T-helper 1 cell treated with Interleukin-12 subunit alpha and Interleukin-12 subunit beta and Interleukin-4 antibody, amounts not matched to agents 30 μg/mL and 1 μg/mL, for 36 hours (primary cell): ENCODE results near the gene CDA.

ENCODE experiments used
- H3K27ac Mint-ChIP-seq: one replicate; pipeline ENCODE4 v1.8.0; 2021; ENCODE audit warnings: mild to moderate bottlenecking, mixed read lengths
- H3K27me3 Mint-ChIP-seq: one replicate; pipeline ENCODE4 v1.8.0; 2021; ENCODE audit warnings: low read depth, mixed read lengths
- H3K36me3 Mint-ChIP-seq: one replicate; pipeline ENCODE4 v1.8.0; 2021; ENCODE audit warnings: low read depth, mixed read lengths
- H3K4me1 Mint-ChIP-seq: one replicate; pipeline ENCODE4 v1.8.0; 2021; ENCODE audit warnings: low read depth, mixed read lengths
- H3K4me3 Mint-ChIP-seq: one replicate; pipeline ENCODE4 v1.8.0; 2021; ENCODE audit warnings: mild to moderate bottlenecking, moderate library complexity, mixed read lengths
- H3K9me3 Mint-ChIP-seq: one replicate; pipeline ENCODE4 v1.8.0; 2021; ENCODE audit warnings: mixed read lengths

The CDA gene

GRCh38 chr1:20574686-20575540, 14.0 kb upstream of the CDA start:
- H3K4me1 Mint-ChIP-seq = peaks cover 10% of the 10 kb centered on the region
- peaks cover 14% of the 10 kb centered on the region for H3K27me3 Mint-ChIP-seq
- H3K4me3 Mint-ChIP-seq = no peak overlapping the region
- no peak overlapping the region for H3K27ac Mint-ChIP-seq
- no peaks in the 10 kb centered on the region for H3K9me3 Mint-ChIP-seq
- H3K36me3 Mint-ChIP-seq = no peaks in the 10 kb centered on the region

DNA sequence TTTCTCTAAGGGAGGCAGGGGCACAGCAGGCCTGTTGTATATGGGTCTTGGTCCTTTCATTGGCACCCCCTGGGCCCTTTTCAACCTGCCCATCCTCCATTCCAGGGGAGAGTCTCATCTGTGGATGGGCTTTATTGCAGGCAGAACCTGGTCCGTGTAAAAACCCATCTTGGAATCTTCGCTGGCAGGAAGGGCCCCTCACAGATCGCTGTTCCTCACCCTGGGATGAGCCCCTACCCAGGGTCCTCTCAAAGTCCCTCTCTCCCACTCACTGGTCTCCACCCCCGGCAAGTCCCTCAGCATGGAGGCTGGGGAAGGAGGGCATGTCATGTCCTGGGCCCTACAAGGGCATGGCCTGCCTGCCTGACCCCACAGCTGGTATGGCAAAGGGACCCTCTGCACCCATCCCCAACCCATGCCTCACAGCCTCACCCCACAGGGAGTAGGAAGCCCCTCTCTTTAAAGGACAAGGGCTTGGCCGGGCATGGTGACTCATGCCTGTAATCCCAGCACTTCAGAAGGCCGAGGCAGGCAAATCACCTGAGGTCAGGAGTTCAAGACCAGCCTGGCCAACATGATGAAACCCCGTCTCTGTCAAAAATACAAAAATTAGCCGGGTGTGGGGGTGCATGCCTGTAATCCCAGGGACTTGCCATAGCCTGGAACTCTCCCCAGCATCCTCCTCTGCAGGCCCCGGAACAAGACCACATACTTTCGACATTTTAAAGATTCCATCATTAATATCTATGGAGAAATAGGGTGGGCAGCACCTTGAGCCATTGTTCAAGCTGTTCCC, 13.2 kb upstream of the CDA start:
- H3K36me3 Mint-ChIP-seq = no peaks in the 10 kb centered on the region
- no peak overlapping the region for H3K27ac Mint-ChIP-seq
- H3K27me3 Mint-ChIP-seq = peaks cover 14% of the 10 kb centered on the region
- no peaks in the 10 kb centered on the region for H3K9me3 Mint-ChIP-seq
- no peak overlapping the region for H3K4me3 Mint-ChIP-seq
- peaks cover 10% of the 10 kb centered on the region for H3K4me1 Mint-ChIP-seq

GRCh38 chr1:20578062-20578461, 10.8 kb upstream of the CDA start:
- no peaks in the 10 kb centered on the region for H3K36me3 Mint-ChIP-seq

DNA sequence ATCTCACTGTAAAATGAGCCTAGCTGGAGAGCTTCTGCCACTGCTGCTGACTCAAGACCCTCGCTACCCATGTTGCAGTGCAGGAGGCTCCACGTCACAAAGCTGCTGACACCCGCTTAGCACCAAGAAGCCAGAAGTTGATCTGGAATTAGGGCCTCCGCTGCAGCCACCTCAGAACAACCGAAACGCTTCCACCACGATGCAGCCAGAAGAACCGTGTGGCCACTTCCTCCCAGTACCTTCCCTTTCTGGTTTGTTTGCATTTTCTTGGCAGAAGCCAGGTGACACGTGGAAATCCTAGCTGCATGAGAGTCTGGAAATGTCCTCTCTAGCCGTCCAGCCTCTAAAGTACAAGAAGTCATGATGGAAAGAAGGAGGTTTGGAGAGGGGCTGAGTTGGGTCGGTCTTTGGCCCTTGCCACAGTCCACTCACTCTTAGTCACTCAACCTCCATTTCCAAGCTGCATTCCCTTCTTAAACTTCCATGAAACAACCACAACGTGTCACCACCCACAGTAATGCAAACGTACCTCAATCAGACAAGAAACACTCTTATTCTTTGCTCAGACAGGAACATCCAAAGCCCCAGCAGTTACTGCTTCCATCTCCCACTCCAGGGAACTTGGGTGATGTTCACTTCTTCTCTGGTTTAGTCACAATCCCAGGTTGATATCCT, 10.0 kb upstream of the CDA start:
- no peak overlapping the region for H3K4me3 Mint-ChIP-seq
- peaks cover 8% of the 10 kb centered on the region for H3K4me1 Mint-ChIP-seq
- H3K27ac Mint-ChIP-seq = no peak overlapping the region
- no peaks in the 10 kb centered on the region for H3K36me3 Mint-ChIP-seq
- H3K27me3 Mint-ChIP-seq = peaks cover 10% of the 10 kb centered on the region
- H3K9me3 Mint-ChIP-seq = no peaks in the 10 kb centered on the region

More at GRCh38 chr1:20578062-20578461, 10.8 kb upstream of the CDA start:
- Mint-ChIP-seq H3K4me1 (peaks cover 10% of the 10 kb centered on the region), H3K27ac (no peak overlapping the region), H3K4me3 (no peak overlapping the region), H3K9me3 (no peaks in the 10 kb centered on the region), H3K27me3 (peaks cover 16% of the 10 kb centered on the region)

DNA sequence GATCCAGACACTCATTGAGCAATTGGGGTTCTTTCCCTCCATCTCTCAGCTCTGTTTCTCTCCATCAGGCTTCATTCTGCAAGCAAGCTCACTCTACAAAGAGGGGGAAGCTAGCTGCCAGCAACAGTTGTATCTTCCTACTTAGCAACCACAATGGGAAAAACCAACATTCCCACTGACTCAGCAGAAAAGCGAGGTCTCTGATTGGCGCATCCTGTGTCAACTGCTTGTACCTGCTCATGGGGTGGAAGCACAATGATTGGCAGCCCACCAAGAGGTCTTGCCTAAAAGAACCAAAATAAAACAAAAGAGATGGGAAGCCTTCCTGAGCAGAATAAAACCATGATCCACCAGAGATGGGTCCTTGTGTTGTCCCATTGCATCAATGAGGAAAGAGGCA, 4.0 kb upstream of the CDA start:
- Mint-ChIP-seq H3K9me3 (no peaks in the 10 kb centered on the region), H3K27ac (no peak overlapping the region), H3K27me3 (peaks cover 35% of the 10 kb centered on the region), H3K4me3 (no peak overlapping the region), H3K4me1 (peaks cover 4% of the 10 kb centered on the region), H3K36me3 (no peaks in the 10 kb centered on the region)

- no peaks in the 10 kb centered on the region for H3K36me3 Mint-ChIP-seq
- H3K27me3 Mint-ChIP-seq = peaks cover 46% of the 10 kb centered on the region
- peaks cover 4% of the 10 kb centered on the region for H3K4me1 Mint-ChIP-seq
These were observed 1.8 kb upstream of the CDA start for GRCh38 chr1:20586953-20587660.

GRCh38 chr1:20587661-20588053, 1.2 kb upstream of the CDA start:
- H3K27ac Mint-ChIP-seq = no peak overlapping the region
- no peaks in the 10 kb centered on the region for H3K9me3 Mint-ChIP-seq
- H3K27me3 Mint-ChIP-seq = peaks cover 52% of the 10 kb centered on the region
- H3K4me1 Mint-ChIP-seq = peaks cover 4% of the 10 kb centered on the region
- no peak overlapping the region for H3K4me3 Mint-ChIP-seq
- no peaks in the 10 kb centered on the region for H3K36me3 Mint-ChIP-seq

More at GRCh38 chr1:20586953-20587660, 1.8 kb upstream of the CDA start:
- no peak overlapping the region for H3K27ac Mint-ChIP-seq
- H3K9me3 Mint-ChIP-seq = no peaks in the 10 kb centered on the region
- H3K4me3 Mint-ChIP-seq = no peak overlapping the region

- Mint-ChIP-seq H3K9me3 (no peaks in the 10 kb centered on the region), H3K36me3 (no peaks in the 10 kb centered on the region), H3K27me3 (peaks cover 51% of the 10 kb centered on the region), H3K4me1 (peaks cover 4% of the 10 kb centered on the region), H3K27ac (no peak overlapping the region), H3K4me3 (no peak overlapping the region)
These were observed 708 bp downstream of the CDA start for GRCh38 chr1:20589331-20590278.

DNA sequence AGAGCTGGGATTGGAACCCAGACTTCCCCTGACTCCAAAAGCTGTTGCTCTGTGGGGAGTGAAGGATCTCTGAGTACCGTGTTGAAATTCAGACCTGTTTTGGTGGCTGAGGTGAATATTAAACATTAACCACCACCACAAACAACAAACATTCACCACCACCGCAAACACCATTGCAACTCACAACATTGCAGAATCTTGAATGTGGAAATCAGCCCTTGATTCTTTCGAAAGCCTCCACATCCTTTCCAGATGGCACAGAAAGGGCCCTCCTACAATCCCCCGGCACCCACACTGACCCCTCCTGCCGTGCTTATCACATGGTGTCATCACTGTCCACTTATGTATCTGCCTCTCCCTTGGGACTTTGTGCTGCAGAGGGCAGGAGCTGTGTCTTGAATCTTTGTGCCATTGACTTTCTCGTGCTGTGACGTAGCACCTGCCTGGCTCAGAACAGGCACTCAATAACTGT, 1.4 kb downstream of the CDA start:
- no peaks in the 10 kb centered on the region for H3K9me3 Mint-ChIP-seq
- peaks cover 4% of the 10 kb centered on the region for H3K4me1 Mint-ChIP-seq
- H3K4me3 Mint-ChIP-seq = no peak overlapping the region
- H3K27ac Mint-ChIP-seq = no peak overlapping the region
- H3K36me3 Mint-ChIP-seq = no peaks in the 10 kb centered on the region
- H3K27me3 Mint-ChIP-seq = peaks cover 56% of the 10 kb centered on the region

DNA sequence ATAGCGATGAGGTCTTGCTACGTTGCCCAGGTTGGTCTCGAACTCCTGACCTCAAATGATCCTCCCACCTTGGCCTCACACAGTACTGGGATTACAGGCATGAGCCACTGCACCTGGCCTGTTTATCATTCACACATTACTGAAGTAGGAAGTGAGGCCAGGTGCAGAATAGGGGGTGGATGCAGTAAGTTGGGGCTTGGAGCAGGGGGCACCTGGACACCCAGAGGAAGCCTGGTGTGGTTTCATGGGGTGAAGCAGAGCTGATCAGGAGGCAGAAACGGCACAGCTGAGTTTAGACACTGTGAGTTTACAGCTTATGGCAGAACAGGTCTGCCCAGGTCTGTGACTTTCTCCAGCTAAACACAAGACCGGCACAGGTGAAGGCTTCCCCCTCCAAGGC, 4.9 kb downstream of the CDA start:
- Mint-ChIP-seq H3K9me3 (no peaks in the 10 kb centered on the region), H3K4me3 (no peak overlapping the region), H3K36me3 (no peaks in the 10 kb centered on the region), H3K27me3 (peaks cover 46% of the 10 kb centered on the region), H3K4me1 (peaks cover 2% of the 10 kb centered on the region), H3K27ac (no peak overlapping the region)

- Mint-ChIP-seq H3K27ac (no peak overlapping the region), H3K4me1 (no peaks in the 10 kb centered on the region), H3K4me3 (no peak overlapping the region), H3K27me3 (peaks cover 38% of the 10 kb centered on the region), H3K9me3 (no peaks in the 10 kb centered on the region), H3K36me3 (no peaks in the 10 kb centered on the region)
These were observed 5.8 kb downstream of the CDA start for GRCh38 chr1:20594746-20595145.

DNA sequence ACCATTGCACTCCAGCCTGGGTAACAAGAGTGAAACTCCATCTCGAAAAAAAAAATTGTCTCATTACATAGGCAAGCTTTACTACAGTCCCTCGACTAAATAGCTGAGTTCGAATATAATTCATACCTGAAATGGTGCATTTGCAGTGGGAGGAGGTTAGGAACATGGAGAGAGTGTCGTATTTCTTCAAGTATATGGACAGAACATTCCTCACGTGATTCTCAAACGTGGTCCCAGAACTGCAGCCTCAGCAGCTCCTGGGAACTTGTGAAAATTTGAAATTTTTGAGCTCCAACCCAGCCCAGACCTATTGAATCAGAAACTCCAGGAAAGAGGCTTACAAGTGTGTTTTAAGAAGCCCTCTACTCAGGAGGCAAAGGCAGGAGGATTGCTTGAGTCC, 7.2 kb downstream of the CDA start:
- Mint-ChIP-seq H3K4me1 (no peaks in the 10 kb centered on the region), H3K4me3 (no peak overlapping the region), H3K9me3 (no peaks in the 10 kb centered on the region), H3K36me3 (no peaks in the 10 kb centered on the region), H3K27me3 (peaks cover 32% of the 10 kb centered on the region), H3K27ac (no peak overlapping the region)

GRCh38 chr1:20597650-20598049, 8.8 kb downstream of the CDA start:
- Mint-ChIP-seq H3K9me3 (no peaks in the 10 kb centered on the region), H3K4me3 (no peak overlapping the region), H3K4me1 (no peaks in the 10 kb centered on the region), H3K27me3 (peaks cover 21% of the 10 kb centered on the region), H3K36me3 (no peaks in the 10 kb centered on the region), H3K27ac (no peak overlapping the region)
